DMS153 (cell line): Measurements from ENCODE around the gene PIK3R1.
"Not testable (repeated sequence)": the region's sequence is repeated elsewhere in the genome, so short reads cannot be mapped to it uniquely, and the experiment has no call there.

Experiments
- DNase-seq: peaks from one replicate; lab custom pipeline; 2025; lab: John Stamatoyannopoulos, UW

PIK3R1 gene

GRCh38 chr5:68226546-68227073 lies 11.1 kb downstream of the PIK3R1 start:
- no peak for DNase-seq

DNA sequence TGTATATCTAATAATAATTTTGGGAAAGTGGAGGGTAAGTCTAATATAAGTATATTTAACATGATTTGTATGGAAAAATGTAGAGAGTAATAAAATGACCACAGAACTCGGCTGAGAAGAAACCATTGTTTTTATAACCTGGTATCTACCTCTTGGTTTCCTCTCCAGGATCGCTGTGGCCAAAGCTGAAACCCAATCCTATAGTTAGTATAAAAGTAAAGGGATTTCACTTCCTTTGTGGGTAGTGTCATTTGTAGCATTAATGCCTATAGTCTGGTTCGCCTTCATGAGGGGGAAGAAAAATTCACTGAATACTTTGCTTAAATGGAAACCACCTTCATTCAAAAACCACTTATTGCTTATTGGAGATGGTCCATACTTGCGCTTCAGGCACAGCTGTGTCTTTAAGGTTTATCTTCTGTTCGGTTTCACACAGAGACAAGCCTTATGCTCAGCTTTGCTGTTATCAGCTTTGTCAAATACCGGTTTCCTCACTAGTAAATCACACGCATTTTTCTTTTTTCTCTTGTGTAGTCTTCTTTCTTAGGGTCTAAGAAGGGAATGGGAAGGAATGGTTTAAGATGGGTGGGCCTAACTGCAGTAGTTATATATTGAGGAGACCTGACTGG lies 12.1 kb downstream of the PIK3R1 start:
- DNase-seq, result no peak

DNA sequence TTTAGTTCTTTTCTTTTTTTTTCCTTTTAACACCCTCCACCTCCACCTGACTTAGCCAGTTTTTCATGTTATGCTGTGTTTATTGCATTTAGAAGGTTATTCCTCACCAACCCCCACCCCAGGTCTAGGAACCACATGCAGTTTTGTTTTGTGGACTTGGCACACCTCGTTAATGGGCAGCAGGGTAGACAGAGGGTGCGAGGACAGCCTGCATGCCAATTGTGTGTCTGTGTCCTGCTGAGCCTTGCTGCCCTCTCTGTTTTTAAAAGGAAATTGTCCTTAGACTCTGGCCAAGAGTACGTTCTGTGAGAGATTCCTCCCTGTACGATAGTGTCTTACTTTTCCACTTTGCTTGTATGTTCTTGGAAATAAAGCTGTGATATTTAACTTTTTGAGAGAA lies 13.9 kb downstream of the PIK3R1 start:
- no peak for DNase-seq

DNA sequence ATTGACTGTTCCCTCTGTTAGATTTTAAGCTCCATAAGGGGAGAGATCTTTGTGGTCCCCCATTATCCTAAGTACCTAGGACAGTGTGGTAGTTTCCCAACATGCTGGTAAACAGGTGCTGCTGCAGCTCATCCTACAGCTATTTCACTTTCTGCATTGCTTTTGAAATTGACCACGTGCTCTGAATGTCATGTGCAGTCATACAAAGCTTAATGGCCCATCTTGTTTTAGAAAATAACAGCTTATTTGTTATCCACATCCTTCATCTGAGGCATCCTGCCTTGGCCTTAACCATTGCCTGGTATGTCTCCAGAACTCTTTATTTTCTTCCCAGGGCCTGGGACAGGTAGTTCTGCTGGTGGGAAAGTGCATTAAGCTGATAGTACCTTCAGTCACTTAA lies 14.7 kb downstream of the PIK3R1 start:
- DNase-seq, result no peak

- DNase-seq, result no peak
Measured at GRCh38 chr5:68231414-68232076, 16.0 kb downstream of the PIK3R1 start.

DNA sequence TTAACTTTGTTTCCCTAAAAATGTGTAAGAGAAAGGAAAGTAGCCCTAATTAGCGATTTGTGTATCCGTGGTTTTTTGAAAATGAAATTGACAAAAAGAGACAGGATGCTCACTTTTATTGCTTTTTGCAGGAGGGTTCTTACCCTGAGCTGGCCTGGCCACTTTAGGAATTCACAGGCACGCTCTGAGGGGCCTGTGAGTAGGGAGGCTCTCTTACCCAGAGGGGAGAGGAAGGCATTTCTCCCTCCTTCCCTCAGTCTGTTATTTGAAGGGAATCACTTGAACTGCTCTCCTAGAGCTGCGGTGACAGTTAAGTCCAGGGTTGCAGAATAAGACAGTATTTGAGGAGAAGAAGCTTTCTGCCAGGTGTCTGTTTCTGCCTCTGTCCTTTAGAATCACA lies 16.7 kb downstream of the PIK3R1 start:
- no peak for DNase-seq

DNA sequence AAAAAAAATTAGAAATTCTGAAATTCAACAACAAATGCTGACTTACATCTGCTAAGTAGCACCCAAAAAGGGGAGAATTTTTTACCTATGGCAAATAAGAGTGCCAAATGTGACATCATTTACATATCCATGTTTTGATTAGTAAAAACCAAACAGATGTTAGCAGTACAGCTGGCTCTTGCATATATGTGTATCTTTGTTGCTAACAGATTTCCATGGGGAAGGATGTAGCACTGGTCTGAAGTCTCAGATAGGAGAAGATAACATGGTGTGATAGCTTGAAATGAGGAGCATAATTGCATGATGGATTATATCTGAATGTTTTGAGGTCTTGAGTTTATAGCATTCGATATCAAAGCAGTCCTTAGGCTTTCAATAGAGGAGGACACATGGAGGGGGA lies 17.5 kb downstream of the PIK3R1 start:
- no peak for DNase-seq

DNA sequence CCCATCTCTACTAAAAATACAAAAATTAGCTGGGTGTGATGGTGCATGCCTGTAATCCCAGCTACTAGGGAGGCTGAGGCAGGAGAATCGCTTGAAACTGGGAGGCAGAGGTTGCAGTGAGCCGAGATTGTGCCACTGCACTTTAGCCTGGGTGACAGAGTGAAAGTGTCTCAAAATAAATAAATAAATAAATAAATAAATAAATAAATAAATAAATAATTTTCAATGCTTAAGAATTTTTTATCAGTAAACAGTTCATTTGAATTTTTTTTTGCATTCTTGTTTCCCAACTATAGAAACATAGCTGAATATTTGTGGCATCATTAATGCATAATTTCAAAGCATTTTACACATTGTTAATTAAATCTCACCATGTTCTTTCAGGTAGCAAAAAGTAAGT lies 19.7 kb downstream of the PIK3R1 start:
- DNase-seq, result not testable (repeated sequence)

- DNase-seq, result no peak
Measured at GRCh38 chr5:68237715-68238114, 22.2 kb downstream of the PIK3R1 start.

GRCh38 chr5:68239487-68239886 lies 23.9 kb downstream of the PIK3R1 start:
- no peak for DNase-seq

GRCh38 chr5:68240202-68240601 lies 24.6 kb downstream of the PIK3R1 start:
- no peak for DNase-seq

GRCh38 chr5:68240771-68241170 lies 25.2 kb downstream of the PIK3R1 start:
- no peak for DNase-seq

DNA sequence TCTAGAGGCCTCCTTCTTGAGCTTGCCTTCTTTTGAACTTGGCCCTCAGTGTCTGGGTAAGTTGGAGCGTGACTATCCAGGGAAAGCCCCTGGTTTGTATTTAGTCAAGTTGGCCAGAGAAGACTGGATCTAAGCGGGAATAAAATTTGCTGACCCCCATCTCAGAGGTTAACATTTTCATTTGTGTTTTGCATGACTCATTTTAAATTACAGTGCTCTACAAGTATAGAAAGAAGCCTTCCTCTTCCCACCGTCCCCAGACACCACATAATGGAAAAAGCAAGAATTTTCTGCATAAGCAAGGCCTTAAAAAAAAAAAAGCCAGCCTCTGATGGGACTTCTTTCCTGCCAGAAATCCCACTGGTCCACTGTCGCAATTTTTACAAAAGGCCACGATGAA lies 27.2 kb downstream of the PIK3R1 start:
- no peak for DNase-seq

DNA sequence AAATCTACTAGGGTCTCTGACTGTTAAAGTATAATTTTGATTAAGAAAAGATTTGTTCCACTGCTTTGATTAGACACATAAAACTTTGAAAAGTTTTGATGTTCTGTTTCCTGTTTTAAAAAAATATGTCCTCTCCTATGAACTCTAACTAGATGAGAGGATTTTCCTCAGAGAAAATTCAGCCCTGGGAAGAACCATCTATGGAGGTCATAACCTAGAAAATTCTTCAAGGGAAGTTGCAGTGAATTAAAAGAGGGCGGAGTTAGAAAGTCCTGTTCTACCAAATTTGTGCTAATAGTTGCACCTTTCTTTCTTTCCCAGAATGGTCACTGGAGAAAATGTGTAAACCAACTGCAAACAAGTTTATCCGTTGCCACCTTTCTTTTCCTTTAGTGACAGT lies 27.7 kb downstream of the PIK3R1 start:
- DNase-seq, result no peak

GRCh38 chr5:68243681-68244080 lies 28.1 kb downstream of the PIK3R1 start:
- no peak for DNase-seq

- no peak for DNase-seq
Measured at GRCh38 chr5:68245319-68245718, 29.8 kb downstream of the PIK3R1 start.

DNA sequence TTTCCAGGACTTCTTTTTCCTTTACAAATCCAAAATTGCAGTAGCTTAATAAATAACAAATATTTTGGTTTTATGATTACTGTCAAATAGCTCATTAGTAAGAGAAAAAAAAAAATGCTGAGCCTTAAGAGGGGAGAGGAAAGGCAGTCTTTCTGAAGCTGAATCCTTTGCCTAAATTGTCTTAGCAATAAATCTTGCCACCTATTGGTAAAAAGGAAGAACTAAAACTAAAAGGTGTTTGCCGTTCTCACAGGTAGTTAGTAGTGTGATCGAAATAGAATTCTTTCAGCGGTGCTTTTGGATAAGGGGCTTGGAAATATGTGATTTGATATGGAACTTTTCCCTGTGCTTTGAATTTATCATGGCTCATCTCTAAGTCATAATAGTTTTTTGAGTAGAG lies 31.2 kb downstream of the PIK3R1 start:
- DNase-seq, result no peak

- no peak for DNase-seq
Measured at GRCh38 chr5:68247627-68248026, 32.1 kb downstream of the PIK3R1 start.

- no peak for DNase-seq
Measured at GRCh38 chr5:68248896-68249295, 33.3 kb downstream of the PIK3R1 start.

- DNase-seq, result no peak
Measured at GRCh38 chr5:68249520-68249919, 34.0 kb downstream of the PIK3R1 start.

DNA sequence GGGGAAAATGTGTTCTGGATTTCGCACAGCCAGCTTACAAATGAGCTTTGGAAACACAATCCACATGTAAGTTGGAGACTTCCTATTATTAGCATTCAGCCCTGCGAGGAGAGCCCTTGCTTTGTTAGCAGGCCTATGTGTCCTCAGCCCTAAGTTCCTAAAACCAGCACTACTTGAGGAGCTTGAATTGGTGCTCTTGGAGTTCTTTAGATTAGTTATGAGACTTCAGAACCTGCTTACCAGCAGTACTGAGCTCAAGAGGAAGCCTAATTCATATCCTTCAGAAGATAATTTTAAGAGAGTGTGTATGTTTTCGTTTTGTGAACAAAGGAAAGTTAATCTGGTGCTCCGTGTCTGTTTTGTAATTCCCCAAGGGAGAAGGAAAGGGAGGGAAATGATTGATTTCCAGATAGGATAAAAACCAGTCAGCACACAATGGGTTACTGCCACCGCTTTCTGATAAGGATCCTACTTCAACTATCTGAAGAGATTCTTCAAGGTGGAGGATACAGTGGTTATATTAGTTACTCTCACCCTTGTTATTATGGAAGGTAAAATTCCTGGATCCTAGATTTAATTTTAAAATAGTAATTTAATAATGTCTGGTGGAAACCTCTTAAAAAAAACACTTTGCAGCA lies 35.2 kb downstream of the PIK3R1 start:
- DNase-seq, result no peak

- DNase-seq, result no peak
Measured at GRCh38 chr5:68251386-68251785, 35.8 kb downstream of the PIK3R1 start.

DNA sequence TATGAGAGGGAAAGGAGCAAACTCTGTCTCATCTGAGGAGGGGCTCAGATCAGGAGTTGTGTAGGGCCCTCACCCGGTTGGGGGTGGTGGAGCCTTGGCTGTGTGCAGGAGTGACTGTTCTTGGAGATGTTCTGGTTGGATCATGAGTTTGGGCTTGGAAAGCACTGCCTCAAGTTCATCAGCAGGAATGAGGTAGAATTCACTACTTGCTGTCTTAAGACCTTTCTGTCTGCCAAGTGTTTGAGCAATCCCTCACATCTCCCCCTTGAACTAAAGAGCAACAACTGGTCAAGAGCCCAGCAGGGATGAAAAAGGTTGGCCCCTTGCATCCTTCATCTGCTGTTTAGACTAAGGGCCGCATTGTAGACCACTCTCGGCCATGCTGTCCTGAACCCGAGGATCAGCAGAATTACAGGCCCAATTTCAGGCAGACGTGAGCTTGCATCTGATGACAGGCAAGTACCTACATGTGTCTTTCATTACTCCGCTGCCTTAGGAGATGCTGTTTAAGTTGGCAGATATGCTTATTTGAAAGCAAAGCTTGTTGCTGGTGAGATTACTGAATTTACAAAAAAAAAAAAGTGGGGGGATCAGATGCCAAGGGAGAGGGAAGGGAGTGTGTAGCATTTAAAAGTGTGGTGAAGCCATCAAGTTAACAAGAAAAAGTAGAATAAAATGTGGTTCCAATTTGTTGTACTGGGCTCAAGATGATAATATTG lies 36.4 kb downstream of the PIK3R1 start:
- no peak for DNase-seq
